ENCODE results near the gene CITED4.

The CITED4 gene

GRCh38 chr1:40851643-40852042 lies 10.5 kb downstream of the CITED4 start:
- no peak for DNase-seq

GRCh38 chr1:40849801-40850592 lies 12.2 kb downstream of the CITED4 start:
- DNase-seq: peak in 1 of 2 experiments; percentile 25

DNA sequence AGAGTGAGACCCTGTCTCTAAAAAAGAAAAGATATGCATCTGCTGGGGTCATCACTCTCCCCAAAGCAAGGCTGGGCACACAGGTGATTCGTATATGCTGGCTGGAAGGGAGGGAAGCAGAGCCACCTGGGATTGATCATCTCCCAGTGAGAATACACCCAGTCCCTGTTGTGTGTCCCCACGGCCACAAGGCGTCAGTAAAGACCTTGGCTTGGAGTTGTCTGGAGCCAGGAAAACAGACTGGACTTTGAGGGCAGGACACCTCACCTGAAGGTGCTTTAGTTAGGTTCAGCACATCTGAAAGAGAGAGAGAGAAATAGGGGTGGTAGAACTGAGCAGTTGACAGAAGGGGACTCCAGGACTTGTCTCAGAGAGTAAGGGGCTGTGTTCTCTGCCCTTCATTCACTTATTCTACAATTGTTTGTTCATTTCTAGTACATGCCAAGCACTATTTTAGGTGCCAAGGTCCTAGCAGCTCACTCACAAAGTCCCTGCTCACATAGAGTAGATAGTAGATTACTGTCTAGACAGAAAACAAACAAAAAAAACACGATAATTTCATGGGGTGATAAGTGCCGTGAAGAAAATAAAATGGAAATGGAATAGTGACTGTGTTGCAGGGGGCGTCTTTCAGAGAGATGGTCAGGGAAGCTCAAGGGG lies 13.5 kb downstream of the CITED4 start:
- DNase-seq: no peak

GRCh38 chr1:40847023-40847745 lies 15.0 kb downstream of the CITED4 start:
- no peak for DNase-seq

GRCh38 chr1:40845895-40846294 lies 16.3 kb downstream of the CITED4 start:
- no peak for DNase-seq

GRCh38 chr1:40844887-40845878 lies 17.0 kb downstream of the CITED4 start:
- no peak for DNase-seq

- no peak for DNase-seq
Measured at GRCh38 chr1:40844079-40844478, 18.1 kb downstream of the CITED4 start.

- no peak for DNase-seq
Measured at GRCh38 chr1:40842691-40843090, 19.5 kb downstream of the CITED4 start.

DNA sequence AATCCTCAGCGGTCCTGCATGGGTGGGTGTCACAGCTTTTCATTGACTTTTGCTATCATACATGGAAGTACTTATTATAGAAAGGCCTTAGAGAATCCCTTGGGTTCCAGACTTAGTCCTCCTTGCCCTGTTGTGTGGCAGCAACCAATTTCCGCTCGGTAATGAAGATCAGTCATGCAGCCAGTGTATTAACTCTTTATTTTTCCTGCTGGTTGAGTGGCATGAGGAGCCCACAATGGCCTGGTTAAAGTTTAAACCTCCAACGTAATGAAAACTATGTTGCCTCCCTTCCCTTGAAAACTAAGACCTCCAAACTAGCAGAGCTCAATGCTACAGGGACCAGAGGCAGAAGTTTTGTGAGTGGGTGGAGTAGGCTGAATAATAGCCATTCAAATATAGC lies 20.0 kb downstream of the CITED4 start:
- DNase-seq: no peak

DNA sequence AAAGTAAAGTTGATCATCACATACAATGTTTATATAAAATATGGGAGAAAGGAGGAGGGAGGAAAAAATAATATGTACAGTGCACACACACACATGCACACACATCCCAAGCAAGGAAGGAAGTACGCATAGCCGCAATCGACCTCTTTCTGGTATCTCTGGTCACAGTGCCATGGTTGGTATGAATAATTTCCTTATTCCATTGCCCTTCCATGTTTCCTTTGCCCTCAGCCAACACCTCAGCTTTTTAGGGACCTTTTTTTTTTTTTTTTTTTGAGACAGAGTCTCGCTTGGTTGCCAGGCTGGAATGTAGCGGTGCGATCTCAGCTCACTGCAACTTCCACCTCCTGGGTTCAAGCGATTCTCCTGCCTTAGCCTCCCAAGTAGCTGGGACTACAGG lies 20.6 kb downstream of the CITED4 start:
- no peak for DNase-seq

DNA sequence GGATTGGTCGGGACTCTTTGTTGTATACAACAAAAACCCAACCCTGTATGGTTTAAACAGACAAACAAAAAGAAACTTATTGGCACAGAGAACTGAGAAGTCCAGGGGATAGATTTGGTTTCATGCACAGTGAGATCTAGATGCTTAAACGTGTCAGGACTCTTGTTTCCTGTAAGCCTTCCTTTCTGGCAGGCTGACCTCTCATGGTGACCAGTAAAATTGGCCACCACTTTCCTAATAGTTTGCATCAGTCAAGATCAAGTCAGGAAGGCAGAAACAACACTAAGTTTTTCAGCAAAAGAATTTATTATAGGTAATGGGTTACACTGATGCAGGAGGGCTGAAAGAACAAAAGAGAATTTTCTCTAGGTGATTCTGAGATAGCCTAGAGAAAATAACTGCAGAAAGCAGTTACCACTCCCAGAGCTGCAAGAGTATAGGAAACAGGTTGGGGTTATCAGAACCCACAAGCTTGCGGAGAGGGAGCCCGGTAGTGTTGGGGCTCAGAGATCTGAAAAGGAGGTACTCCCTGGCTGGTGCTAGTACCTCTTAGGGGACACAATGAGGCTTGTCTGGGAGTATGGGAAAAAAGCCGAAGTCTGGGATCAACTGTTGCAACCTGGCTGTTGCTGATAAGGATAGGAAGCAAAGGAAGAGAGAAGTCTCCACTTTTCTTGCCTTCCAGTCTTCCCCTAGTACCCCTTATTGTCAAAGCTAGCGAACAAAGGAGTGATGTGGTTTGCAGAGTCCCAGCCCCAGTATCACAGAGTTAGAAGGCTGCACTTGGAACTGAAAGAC lies 21.4 kb downstream of the CITED4 start:
- DNase-seq: no peak

DNA sequence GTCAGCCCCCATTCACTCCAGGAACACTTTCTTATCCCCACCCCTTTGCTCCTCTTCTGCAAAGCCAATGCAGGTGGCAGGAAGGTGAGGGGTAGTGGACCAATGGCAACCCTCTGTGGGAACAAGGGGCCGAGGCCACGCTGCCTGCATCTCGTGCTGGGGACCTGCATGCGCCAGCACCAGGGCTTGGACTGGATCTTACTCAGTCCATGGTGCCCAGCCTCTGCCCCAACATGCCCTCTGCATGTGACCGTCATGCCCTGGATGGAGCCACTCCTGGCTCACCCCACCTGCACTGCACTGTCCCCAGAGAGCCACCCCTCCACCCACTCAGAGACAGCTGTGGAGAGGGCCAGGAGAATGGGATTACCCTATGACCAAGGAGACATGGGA lies 22.2 kb downstream of the CITED4 start:
- no peak for DNase-seq

DNA sequence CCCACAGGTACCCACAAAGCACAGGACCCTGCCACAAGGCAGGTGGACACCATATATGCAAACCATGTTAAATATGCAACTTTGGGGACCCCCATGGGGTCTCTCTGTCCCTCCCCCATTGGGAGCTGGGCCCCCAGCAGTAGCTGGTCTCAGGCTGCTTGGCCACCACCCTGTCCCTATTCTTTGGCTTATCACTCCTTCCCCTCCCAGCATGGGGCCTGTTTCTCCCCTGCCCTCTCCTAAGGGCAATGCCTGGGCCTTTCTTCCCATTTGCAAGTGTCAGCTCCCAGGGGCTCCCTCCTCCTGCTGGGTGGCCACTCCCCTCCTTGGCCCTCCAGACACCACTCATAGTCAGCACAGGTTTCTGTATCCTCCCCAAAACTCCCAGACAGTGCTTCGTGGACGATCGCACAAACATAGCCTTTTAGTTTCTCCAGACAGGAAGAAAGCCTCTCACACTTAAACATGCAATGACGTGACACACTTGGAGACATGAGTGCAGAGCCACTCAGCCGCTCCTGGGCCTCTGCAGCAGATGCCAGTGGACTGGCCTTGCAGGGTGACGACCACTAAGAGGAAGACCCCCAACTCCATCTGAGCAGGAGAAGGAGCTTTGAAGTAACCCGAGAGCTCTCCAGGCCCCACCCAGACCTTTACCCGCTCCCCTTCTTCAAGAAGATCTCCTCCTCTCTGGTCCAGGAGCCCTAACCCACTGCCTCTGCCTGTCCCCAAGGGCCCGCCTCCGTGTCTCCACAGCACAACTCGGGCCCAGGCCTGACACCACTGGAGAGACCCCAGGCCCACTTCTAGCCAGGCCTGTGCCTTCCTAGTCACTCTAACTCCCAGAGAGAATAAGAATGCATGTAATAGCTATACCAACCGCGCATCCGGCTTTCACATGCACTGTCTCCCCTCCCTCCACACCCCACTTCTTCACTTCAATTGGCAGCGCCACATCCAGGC lies 22.9 kb downstream of the CITED4 start:
- DNase-seq: no peak

DNA sequence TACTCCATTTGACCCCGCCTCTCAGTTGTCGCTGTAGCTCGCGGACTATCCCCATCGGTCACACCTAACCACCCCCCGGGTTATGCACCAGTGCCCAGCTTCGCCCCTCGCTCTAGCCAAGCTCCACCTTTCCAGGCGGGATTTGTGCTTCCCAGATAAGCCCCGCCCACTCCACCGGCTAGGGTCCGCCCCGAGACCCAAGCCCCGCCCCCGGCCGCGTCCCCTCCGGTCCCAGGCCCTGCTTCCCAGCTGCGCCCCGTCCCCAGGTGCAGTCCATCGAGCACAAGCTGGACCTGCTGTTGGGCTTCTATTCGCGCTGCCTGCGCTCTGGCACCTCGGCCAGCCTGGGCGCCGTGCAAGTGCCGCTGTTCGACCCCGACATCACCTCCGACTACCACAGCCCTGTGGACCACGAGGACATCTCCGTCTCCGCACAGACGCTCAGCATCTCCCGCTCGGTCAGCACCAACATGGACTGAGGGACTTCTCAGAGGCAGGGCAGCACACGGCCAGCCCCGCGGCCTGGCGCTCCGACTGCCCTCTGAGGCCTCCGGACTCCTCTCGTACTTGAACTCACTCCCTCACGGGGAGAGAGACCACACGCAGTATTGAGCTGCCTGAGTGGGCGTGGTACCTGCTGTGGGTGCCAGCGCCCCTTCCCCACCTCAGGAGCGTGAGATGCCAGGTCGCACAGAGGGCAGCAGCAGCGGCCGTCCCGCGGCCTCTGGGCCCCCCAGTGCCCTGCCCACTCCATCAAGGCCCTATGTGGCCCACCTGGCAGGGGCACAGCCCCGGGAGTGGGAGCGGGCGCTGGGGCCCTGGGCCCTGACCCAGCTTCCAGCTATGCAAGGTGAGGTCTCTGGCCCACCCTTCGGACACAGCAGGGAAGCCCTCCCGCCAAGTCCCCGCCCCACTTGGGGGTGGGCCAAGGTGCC lies 23.9 kb downstream of the CITED4 start:
- DNase-seq: no peak

DNA sequence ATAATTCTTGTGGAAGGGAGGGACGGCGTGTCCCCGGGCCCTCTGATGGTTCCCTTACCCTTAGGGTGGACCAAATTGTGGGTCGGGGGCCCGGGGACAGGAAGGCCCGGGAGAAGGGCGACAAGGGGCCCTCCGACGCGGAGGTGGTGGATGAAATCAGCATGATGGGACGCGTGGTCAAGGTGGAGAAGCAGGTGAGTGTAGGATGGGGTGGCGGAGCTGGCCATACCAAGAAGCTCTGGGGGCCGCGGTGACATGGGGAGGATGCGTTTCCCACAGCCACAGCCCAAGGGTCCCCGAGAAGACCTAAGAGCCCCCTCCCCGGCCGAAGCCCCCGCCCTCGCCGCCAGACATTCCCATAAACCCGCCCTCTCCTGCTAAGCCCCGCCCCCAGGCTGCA lies 24.6 kb downstream of the CITED4 start:
- DNase-seq: no peak

- no peak for DNase-seq
Measured at GRCh38 chr1:40836283-40836682, 25.9 kb downstream of the CITED4 start.

GRCh38 chr1:40834968-40835545 lies 27.1 kb downstream of the CITED4 start:
- no peak for DNase-seq

GRCh38 chr1:40833979-40834378 lies 28.2 kb downstream of the CITED4 start:
- DNase-seq: no peak

All from cerebellar nuclear complex (tissue), 1 donor.